ENCODE measurements around the gene CAMTA1. TPM values are rescaled to one million over a fixed set of nuclear protein-coding genes. Genes with fewer than 3 reads are reported as not detected.
A peak's percentile ranks its signal among the peaks of the same experiment; 100 is the strongest.

Gene CAMTA1
- total RNA-seq, 1 experiment from 2014 or later, result 85.2 TPM

GRCh38 chr1:7515175-7515574 is 729.9 kb downstream of the CAMTA1 start:
- Histone ChIP-seq H3K9me3 (ENCODE audit: low read depth, low read length, poor library complexity, severe bottlenecking) (no peaks in the 10 kb centered on the region), H3K27ac (ENCODE audit: low read depth, low read length, poor library complexity, severe bottlenecking) (no peak overlapping the region), H3K36me3 (ENCODE audit: insufficient read depth, low read length, poor library complexity, severe bottlenecking) (no peaks in the 10 kb centered on the region), H3K27me3 (replicated peaks; ENCODE audit: insufficient read depth, low read depth, low read length, poor library complexity) (no peaks in the 10 kb centered on the region), H3K4me1 (ENCODE audit: insufficient read depth, low read length, poor library complexity, severe bottlenecking) (no peaks in the 10 kb centered on the region), H3K4me3 (ENCODE audit: low read depth, low read length, poor library complexity, severe bottlenecking) (no peak overlapping the region)
- DNase-seq (ENCODE audit: low spot score), result no peak
- TF ChIP-seq EZH2 (IDR thresholded peaks at IDR 0.05; ENCODE audit: borderline replicate concordance, low read depth, low read length, poor library complexity, severe bottlenecking) (no peak), CTCF (conservative IDR thresholded peaks at IDR 0.05; ENCODE audit: low read depth, low read length) (no peak)
- intact Hi-C loops (cut with micrococcal nuclease; ENCODE audit: unreplicated experiment), result no loop called here
- CTCF ChIA-PET, result no interaction called here
- BruUV-seq (replicated peaks), result no TSS peak
- POLR2A ChIA-PET (ENCODE audit: low non-redundant PET), result no interaction called here

- no peaks in the 10 kb centered on the region for H3K9me3 ChIP-seq (ENCODE audit: low read depth, low read length, poor library complexity, severe bottlenecking)
- no peak overlapping the region for H3K27ac ChIP-seq (ENCODE audit: low read depth, low read length, poor library complexity, severe bottlenecking)
- ChIA-PET CTCF (no interaction called here), POLR2A (ENCODE audit: low non-redundant PET) (no interaction called here)
- no peak for TF ChIP-seq EZH2 (IDR thresholded peaks at IDR 0.05; ENCODE audit: borderline replicate concordance, low read depth, low read length, poor library complexity, severe bottlenecking)
- TF ChIP-seq CTCF (conservative IDR thresholded peaks at IDR 0.05; ENCODE audit: low read depth, low read length), result no peak
- no peaks in the 10 kb centered on the region for H3K27me3 ChIP-seq (replicated peaks; ENCODE audit: insufficient read depth, low read depth, low read length, poor library complexity)
- BruUV-seq (replicated peaks), result no TSS peak
- no peaks in the 10 kb centered on the region for H3K36me3 ChIP-seq (ENCODE audit: insufficient read depth, low read length, poor library complexity, severe bottlenecking)
- no peak overlapping the region for H3K4me3 ChIP-seq (ENCODE audit: low read depth, low read length, poor library complexity, severe bottlenecking)
- intact Hi-C loops (cut with micrococcal nuclease; ENCODE audit: unreplicated experiment), result no loop called here
- no peaks in the 10 kb centered on the region for H3K4me1 ChIP-seq (ENCODE audit: insufficient read depth, low read length, poor library complexity, severe bottlenecking)
- no peak for DNase-seq (ENCODE audit: low spot score)
These were observed 730.6 kb downstream of the CAMTA1 start for GRCh38 chr1:7515904-7516303.

GRCh38 chr1:7516341-7516740 is 731.1 kb downstream of the CAMTA1 start:
- no peak overlapping the region for H3K4me3 ChIP-seq (ENCODE audit: low read depth, low read length, poor library complexity, severe bottlenecking)
- H3K36me3 ChIP-seq (ENCODE audit: insufficient read depth, low read length, poor library complexity, severe bottlenecking), result no peaks in the 10 kb centered on the region
- intact Hi-C loops (cut with micrococcal nuclease; ENCODE audit: unreplicated experiment), result no loop called here
- no peaks in the 10 kb centered on the region for H3K4me1 ChIP-seq (ENCODE audit: insufficient read depth, low read length, poor library complexity, severe bottlenecking)
- H3K9me3 ChIP-seq (ENCODE audit: low read depth, low read length, poor library complexity, severe bottlenecking), result no peaks in the 10 kb centered on the region
- CTCF ChIA-PET, result no interaction called here
- no peaks in the 10 kb centered on the region for H3K27me3 ChIP-seq (replicated peaks; ENCODE audit: insufficient read depth, low read depth, low read length, poor library complexity)
- POLR2A ChIA-PET (ENCODE audit: low non-redundant PET), result no interaction called here
- no peak for TF ChIP-seq EZH2 (IDR thresholded peaks at IDR 0.05; ENCODE audit: borderline replicate concordance, low read depth, low read length, poor library complexity, severe bottlenecking)
- 0 out of 2 replicates have a peak, but pooled peaks have one; percentile 15 for TF ChIP-seq CTCF (conservative IDR thresholded peaks at IDR 0.05; ENCODE audit: low read depth, low read length)
- no peak overlapping the region for H3K27ac ChIP-seq (ENCODE audit: low read depth, low read length, poor library complexity, severe bottlenecking)
- DNase-seq (ENCODE audit: low spot score), result no peak
- BruUV-seq (replicated peaks), result no TSS peak

Measured in A673 (cell line).